GOT3 (cell line): ENCODE measurements around the gene CGB5.
"Not testable (repeated sequence)": the region's sequence is repeated elsewhere in the genome, so short reads cannot be mapped to it uniquely, and the experiment has no call there.

Source experiments
- DNase-seq: peaks from one replicate; lab custom pipeline; 2025; ENCODE audit warnings: mixed read lengths; lab: John Stamatoyannopoulos, UW

The CGB5 gene

GRCh38 chr19:49020931-49021895, 22.4 kb upstream of the CGB5 start:
- DNase-seq: no peak

- DNase-seq: no peak
Observed at GRCh38 chr19:49022116-49022515, 21.5 kb upstream of the CGB5 start.

- not testable (repeated sequence) for DNase-seq
Observed at GRCh38 chr19:49024233-49024632, 19.4 kb upstream of the CGB5 start, which contains the start of gene CGB3. Gene CGB3 (minus strand): TSS chr19:49024333. CDS start chr19:49023971, 362 bp downstream.

- not testable (repeated sequence) for DNase-seq
Observed at GRCh38 chr19:49025088-49025487, 18.6 kb upstream of the CGB5 start.

GRCh38 chr19:49025599-49025998, 18.0 kb upstream of the CGB5 start:
- not testable (repeated sequence) for DNase-seq

GRCh38 chr19:49028686-49029085, 15.0 kb upstream of the CGB5 start:
- DNase-seq: not testable (repeated sequence)

- DNase-seq: not testable (repeated sequence)
Observed at GRCh38 chr19:49029749-49030148, 13.9 kb upstream of the CGB5 start.

- DNase-seq: not testable (repeated sequence)
Observed at GRCh38 chr19:49030323-49030722, 13.3 kb upstream of the CGB5 start.

- DNase-seq: not testable (repeated sequence)
Observed at GRCh38 chr19:49031642-49032301, 11.9 kb upstream of the CGB5 start, which contains the start of gene CGB2. Gene CGB2 (plus strand): TSS chr19:49031890. CDS start chr19:49032096, 206 bp downstream.

- DNase-seq: not testable (repeated sequence)
Observed at GRCh38 chr19:49036815-49037214, 6.8 kb upstream of the CGB5 start, which contains the start of gene CGB1. Gene CGB1 (minus strand): TSS chr19:49036895. CDS start chr19:49036711, 184 bp downstream.

- not testable (repeated sequence) for DNase-seq
Observed at GRCh38 chr19:49038111-49038510, 5.5 kb upstream of the CGB5 start.

GRCh38 chr19:49038557-49039276, 4.9 kb upstream of the CGB5 start:
- not testable (repeated sequence) for DNase-seq

GRCh38 chr19:49039736-49040135, 3.9 kb upstream of the CGB5 start:
- DNase-seq: not testable (repeated sequence)

- no peak for DNase-seq
Observed at GRCh38 chr19:49042177-49042576, 1.5 kb upstream of the CGB5 start.

GRCh38 chr19:49042666-49043065, 982 bp upstream of the CGB5 start:
- not testable (repeated sequence) for DNase-seq

GRCh38 chr19:49049011-49049410, 5.4 kb downstream of the CGB5 start, which contains the start of gene CGB8:
Gene CGB8 (minus strand): TSS chr19:49049111. CDS start chr19:49048739, 372 bp downstream.
- not testable (repeated sequence) for DNase-seq

- not testable (repeated sequence) for DNase-seq
Observed at GRCh38 chr19:49049834-49050233, 6.2 kb downstream of the CGB5 start.

- DNase-seq: not testable (repeated sequence)
Observed at GRCh38 chr19:49050376-49051033, 6.9 kb downstream of the CGB5 start.

- no peak for DNase-seq
Observed at GRCh38 chr19:49056101-49056901, 12.7 kb downstream of the CGB5 start.

- not testable (repeated sequence) for DNase-seq
Observed at GRCh38 chr19:49056902-49057596, 13.4 kb downstream of the CGB5 start.
